ENCODE data around the gene RETREG2.

The RETREG2 gene

GRCh38 chr2:219225350-219225749 is 47.3 kb downstream of the RETREG2 start:
- Histone ChIP-seq H3K9ac (ENCODE audit: low read length) (no peak overlapping the region), H3K9me3 (ENCODE audit: control insufficient read depth, low read length) (no peaks in the 10 kb centered on the region), H3K27me3 (ENCODE audit: control insufficient read depth, insufficient read depth, low read length) (no peaks in the 10 kb centered on the region), H3K36me3 (ENCODE audit: control insufficient read depth, insufficient read depth, low read length) (peaks cover 22% of the 10 kb centered on the region), H3K4me1 (ENCODE audit: control insufficient read depth, insufficient read depth, low read length) (peaks cover 13% of the 10 kb centered on the region), H3K4me3 (ENCODE audit: low read length) (no peak overlapping the region)

GRCh38 chr2:219228041-219228910 is 50.2 kb downstream of the RETREG2 start:
- H3K9me3 ChIP-seq (ENCODE audit: control insufficient read depth, low read length): no peaks in the 10 kb centered on the region
- H3K4me3 ChIP-seq (ENCODE audit: low read length): peak overlapping the region; percentile 65
- H3K9ac ChIP-seq (ENCODE audit: low read length): peak overlapping the region; percentile 97
- H3K36me3 ChIP-seq (ENCODE audit: control insufficient read depth, insufficient read depth, low read length): peaks cover 17% of the 10 kb centered on the region
- H3K4me1 ChIP-seq (ENCODE audit: control insufficient read depth, insufficient read depth, low read length): peaks cover 19% of the 10 kb centered on the region
- no peaks in the 10 kb centered on the region for H3K27me3 ChIP-seq (ENCODE audit: control insufficient read depth, insufficient read depth, low read length)

GRCh38 chr2:219228911-219229304 is 50.8 kb downstream of the RETREG2 start:
- Histone ChIP-seq H3K9ac (ENCODE audit: low read length) (peak overlapping the region; percentile 97), H3K9me3 (ENCODE audit: control insufficient read depth, low read length) (no peaks in the 10 kb centered on the region), H3K4me3 (ENCODE audit: low read length) (peak overlapping the region; percentile 65), H3K36me3 (ENCODE audit: control insufficient read depth, insufficient read depth, low read length) (peaks cover 14% of the 10 kb centered on the region), H3K4me1 (ENCODE audit: control insufficient read depth, insufficient read depth, low read length) (peaks cover 19% of the 10 kb centered on the region), H3K27me3 (ENCODE audit: control insufficient read depth, insufficient read depth, low read length) (no peaks in the 10 kb centered on the region)

GRCh38 chr2:219229305-219230058 is 51.4 kb downstream of the RETREG2 start, which contains the start of the genes ANKZF1 and ATG9A:
Gene ANKZF1, plus strand, starts transcription at chr2:219229806. Its CDS starts 452 bp downstream, at chr2:219230258.
Gene ATG9A, minus strand, starts transcription at chr2:219229636. Its CDS starts 1,612 bp downstream, at chr2:219228024.
- H3K9ac ChIP-seq (ENCODE audit: low read length): peak within 1 kb of the TSS; percentile 97
- peak within 1 kb of the TSS; percentile 65 for H3K4me3 ChIP-seq (ENCODE audit: low read length)
- H3K27me3 ChIP-seq (ENCODE audit: control insufficient read depth, insufficient read depth, low read length): no peaks in the 10 kb centered on the region
- H3K36me3 ChIP-seq (ENCODE audit: control insufficient read depth, insufficient read depth, low read length): peaks cover 13% of the 10 kb centered on the region
- H3K4me1 ChIP-seq (ENCODE audit: control insufficient read depth, insufficient read depth, low read length): peaks cover 19% of the 10 kb centered on the region
- H3K9me3 ChIP-seq (ENCODE audit: control insufficient read depth, low read length): no peaks in the 10 kb centered on the region

GRCh38 chr2:219230059-219230540 is 52.0 kb downstream of the RETREG2 start:
- no peaks in the 10 kb centered on the region for H3K9me3 ChIP-seq (ENCODE audit: control insufficient read depth, low read length)
- peaks cover 10% of the 10 kb centered on the region for H3K36me3 ChIP-seq (ENCODE audit: control insufficient read depth, insufficient read depth, low read length)
- peaks cover 19% of the 10 kb centered on the region for H3K4me1 ChIP-seq (ENCODE audit: control insufficient read depth, insufficient read depth, low read length)
- peak overlapping the region; percentile 65 for H3K4me3 ChIP-seq (ENCODE audit: low read length)
- H3K27me3 ChIP-seq (ENCODE audit: control insufficient read depth, insufficient read depth, low read length): no peaks in the 10 kb centered on the region
- H3K9ac ChIP-seq (ENCODE audit: low read length): peak overlapping the region; percentile 97

GRCh38 chr2:219234331-219234730 is 56.3 kb downstream of the RETREG2 start:
- H3K27me3 ChIP-seq (ENCODE audit: control insufficient read depth, insufficient read depth, low read length): no peaks in the 10 kb centered on the region
- no peaks in the 10 kb centered on the region for H3K9me3 ChIP-seq (ENCODE audit: control insufficient read depth, low read length)
- peaks cover 7% of the 10 kb centered on the region for H3K4me1 ChIP-seq (ENCODE audit: control insufficient read depth, insufficient read depth, low read length)
- H3K9ac ChIP-seq (ENCODE audit: low read length): no peak overlapping the region
- no peak overlapping the region for H3K4me3 ChIP-seq (ENCODE audit: low read length)
- H3K36me3 ChIP-seq (ENCODE audit: control insufficient read depth, insufficient read depth, low read length): peaks cover 16% of the 10 kb centered on the region

Data from mucosa of stomach (tissue), 1 donor.